ENCODE measurements around the gene FBXW8.

FBXW8 gene

GRCh38 chr12:116945886-116946550, 35.3 kb downstream of the FBXW8 start:
- no peaks in the 10 kb centered on the region for H3K9me2 ChIP-seq (replicated peaks; ENCODE audit: insufficient read depth, low read length)
- H3K4me2 ChIP-seq (ENCODE audit: low read depth, low read length) = no peak overlapping the region
- H3K27ac ChIP-seq (ENCODE audit: low read length) = no peak overlapping the region
- H3K36me3 ChIP-seq (replicated peaks; ENCODE audit: insufficient read depth, low read length) = no peaks in the 10 kb centered on the region
- no peak overlapping the region for H2AFZ ChIP-seq (ENCODE audit: low read length)
- H3K27me3 ChIP-seq (replicated peaks; ENCODE audit: insufficient read depth, low read length) = no peaks in the 10 kb centered on the region
- H3K4me1 ChIP-seq (ENCODE audit: low read length) = no peaks in the 10 kb centered on the region
- no peak for TF ChIP-seq CTCF (IDR thresholded peaks at IDR 0.05; ENCODE audit: low read length)
- TF ChIP-seq EZH2phosphoT487 (IDR thresholded peaks at IDR 0.05; ENCODE audit: low read length) = no peak
- TF ChIP-seq EZH2 (optimal IDR thresholded peaks at IDR 0.05; ENCODE audit: low read depth, low read length) = no peak
- H3K9me3 ChIP-seq (replicated peaks; ENCODE audit: insufficient read depth, low read length) = no peaks in the 10 kb centered on the region
- no peak for DNase-seq
- H3K79me2 ChIP-seq (ENCODE audit: low read length) = no peaks in the 10 kb centered on the region
- H4K20me1 ChIP-seq (ENCODE audit: insufficient read depth, low read length) = no peaks in the 10 kb centered on the region
- no peaks in the 10 kb centered on the region for H3F3A ChIP-seq (ENCODE audit: insufficient read depth, low read length)
- H3K4me3 ChIP-seq (ENCODE audit: low read length) = no peak overlapping the region
- no peak overlapping the region for H3K9ac ChIP-seq (ENCODE audit: low read length)

GRCh38 chr12:116948298-116948697, 37.5 kb downstream of the FBXW8 start:
- H3K4me1 ChIP-seq (ENCODE audit: low read length) = no peaks in the 10 kb centered on the region
- H3F3A ChIP-seq (ENCODE audit: insufficient read depth, low read length) = no peaks in the 10 kb centered on the region
- H3K9ac ChIP-seq (ENCODE audit: low read length) = no peak overlapping the region
- H3K9me2 ChIP-seq (replicated peaks; ENCODE audit: insufficient read depth, low read length) = no peaks in the 10 kb centered on the region
- no peaks in the 10 kb centered on the region for H3K27me3 ChIP-seq (replicated peaks; ENCODE audit: insufficient read depth, low read length)
- no peaks in the 10 kb centered on the region for H3K79me2 ChIP-seq (ENCODE audit: low read length)
- no peak overlapping the region for H3K4me2 ChIP-seq (ENCODE audit: low read depth, low read length)
- H3K9me3 ChIP-seq (replicated peaks; ENCODE audit: insufficient read depth, low read length) = no peaks in the 10 kb centered on the region
- no peak overlapping the region for H3K27ac ChIP-seq (ENCODE audit: low read length)
- H2AFZ ChIP-seq (ENCODE audit: low read length) = no peak overlapping the region
- no peak for TF ChIP-seq EZH2phosphoT487 (IDR thresholded peaks at IDR 0.05; ENCODE audit: low read length)
- TF ChIP-seq EZH2 (optimal IDR thresholded peaks at IDR 0.05; ENCODE audit: low read depth, low read length) = no peak
- no peak for TF ChIP-seq CTCF (IDR thresholded peaks at IDR 0.05; ENCODE audit: low read length)
- no peak overlapping the region for H3K4me3 ChIP-seq (ENCODE audit: low read length)
- no peak for DNase-seq
- H4K20me1 ChIP-seq (ENCODE audit: insufficient read depth, low read length) = no peaks in the 10 kb centered on the region
- no peaks in the 10 kb centered on the region for H3K36me3 ChIP-seq (replicated peaks; ENCODE audit: insufficient read depth, low read length)

- Histone ChIP-seq H2AFZ (ENCODE audit: low read length) (no peak overlapping the region), H3K36me3 (replicated peaks; ENCODE audit: insufficient read depth, low read length) (no peaks in the 10 kb centered on the region)
Observed at GRCh38 chr12:116950628-116951325, 40.0 kb downstream of the FBXW8 start.

More at GRCh38 chr12:116950628-116951325, 40.0 kb downstream of the FBXW8 start:
- H4K20me1 ChIP-seq (ENCODE audit: insufficient read depth, low read length) = no peaks in the 10 kb centered on the region
- no peaks in the 10 kb centered on the region for H3K79me2 ChIP-seq (ENCODE audit: low read length)
- no peak overlapping the region for H3K4me3 ChIP-seq (ENCODE audit: low read length)
- no peaks in the 10 kb centered on the region for H3K9me3 ChIP-seq (replicated peaks; ENCODE audit: insufficient read depth, low read length)
- peak overlapping the region; percentile 22; the same call in 1 of the 2 replicates for H3K4me2 ChIP-seq (ENCODE audit: low read depth, low read length)
- no peak for DNase-seq
- no peaks in the 10 kb centered on the region for H3F3A ChIP-seq (ENCODE audit: insufficient read depth, low read length)
- H3K9me2 ChIP-seq (replicated peaks; ENCODE audit: insufficient read depth, low read length) = no peaks in the 10 kb centered on the region
- no peak overlapping the region for H3K27ac ChIP-seq (ENCODE audit: low read length)
- no peak overlapping the region for H3K9ac ChIP-seq (ENCODE audit: low read length)
- 0 out of 2 replicates have a peak, but pooled peaks cover under 1% of the 10 kb centered on the region for H3K4me1 ChIP-seq (ENCODE audit: low read length)
- H3K27me3 ChIP-seq (replicated peaks; ENCODE audit: insufficient read depth, low read length) = no peaks in the 10 kb centered on the region
- no peak for TF ChIP-seq EZH2 (optimal IDR thresholded peaks at IDR 0.05; ENCODE audit: low read depth, low read length)
- no peak for TF ChIP-seq CTCF (IDR thresholded peaks at IDR 0.05; ENCODE audit: low read length)
- TF ChIP-seq EZH2phosphoT487 (IDR thresholded peaks at IDR 0.05; ENCODE audit: low read length) = no peak

All from MM.1S (cell line).